8988T (cell line): ENCODE results near the gene ZFYVE28.

Experiments
- DNase-seq: peaks from one replicate; pipeline ENCODE4 v3.0.0; 2011

ZFYVE28 gene

GRCh38 chr4:2427383-2428334, 9.2 kb upstream of the ZFYVE28 start:
- no peak for DNase-seq

- no peak for DNase-seq
Measured at GRCh38 chr4:2426711-2427275, 8.3 kb upstream of the ZFYVE28 start.

DNA sequence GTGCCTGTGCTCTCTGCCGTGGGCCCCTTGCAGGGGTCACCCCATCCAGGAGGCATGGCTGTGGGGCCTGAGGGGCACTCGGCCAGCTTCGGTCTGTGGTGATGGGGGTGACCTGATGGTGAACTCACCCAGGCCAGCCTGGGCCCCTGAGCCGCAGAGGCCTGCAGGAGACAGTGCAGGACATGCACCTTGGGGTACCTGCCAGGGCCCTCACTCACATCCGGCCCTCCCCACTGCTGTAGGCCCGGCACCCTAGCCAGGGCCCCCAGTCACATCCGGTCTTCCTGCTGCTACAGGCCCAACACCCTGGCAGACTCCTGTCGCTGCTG, 7.6 kb upstream of the ZFYVE28 start:
- no peak for DNase-seq

DNA sequence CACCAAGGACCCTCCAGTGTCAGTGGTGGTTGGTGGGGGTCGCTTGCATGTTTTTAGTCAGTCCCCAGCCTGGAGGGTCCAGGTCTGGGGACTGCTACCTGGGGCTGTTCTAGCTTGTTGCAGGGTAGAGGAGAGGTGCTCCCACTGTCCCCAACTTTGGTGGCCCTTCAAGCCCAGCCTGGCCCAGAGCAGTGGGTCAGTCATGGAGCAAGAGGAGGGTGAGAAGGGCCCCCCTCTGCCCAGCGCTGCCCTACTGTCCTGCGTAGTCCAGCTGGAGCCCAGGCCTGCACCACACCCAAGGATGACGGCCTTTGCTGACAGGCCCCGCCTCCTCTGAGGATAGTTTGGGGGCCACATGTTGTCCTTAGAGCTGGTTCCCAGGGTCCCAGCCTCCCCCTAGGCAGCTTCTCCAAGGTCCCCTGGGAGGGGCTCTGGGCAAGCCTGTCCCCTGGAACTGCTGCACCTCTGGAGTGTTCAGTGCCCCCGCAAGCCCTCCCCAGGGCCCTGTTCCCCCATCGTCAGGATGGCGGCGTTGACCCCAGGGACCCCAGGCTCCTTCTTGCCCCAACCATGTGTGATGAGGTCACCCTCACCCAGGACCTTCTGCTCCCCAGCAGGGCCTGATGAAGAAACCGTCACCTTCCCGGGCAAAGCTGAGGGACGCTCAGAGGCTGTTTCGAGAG, 7.1 kb upstream of the ZFYVE28 start:
- no peak for DNase-seq

GRCh38 chr4:2424581-2424980, 6.1 kb upstream of the ZFYVE28 start:
- no peak for DNase-seq

DNA sequence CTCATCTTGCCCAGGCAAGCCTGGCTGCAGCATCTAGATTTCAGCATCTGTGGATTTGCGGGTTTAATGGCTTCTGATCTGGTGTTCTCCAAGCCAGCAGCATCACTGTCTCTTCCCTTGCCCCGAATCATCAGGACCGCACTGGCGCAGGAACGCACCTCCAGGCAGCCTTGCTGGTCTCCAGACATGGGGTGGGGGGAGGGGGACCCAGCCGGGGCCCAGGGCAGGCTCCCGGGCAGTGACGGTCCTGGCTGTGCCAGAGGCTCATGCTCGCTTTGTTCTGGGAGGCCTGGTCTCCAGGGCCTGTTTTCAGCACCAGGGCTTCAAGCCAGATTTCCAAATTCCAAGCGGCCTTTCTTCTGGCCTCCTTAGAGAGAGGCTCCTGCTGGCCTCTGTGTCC, 5.2 kb upstream of the ZFYVE28 start:
- DNase-seq = no peak

DNA sequence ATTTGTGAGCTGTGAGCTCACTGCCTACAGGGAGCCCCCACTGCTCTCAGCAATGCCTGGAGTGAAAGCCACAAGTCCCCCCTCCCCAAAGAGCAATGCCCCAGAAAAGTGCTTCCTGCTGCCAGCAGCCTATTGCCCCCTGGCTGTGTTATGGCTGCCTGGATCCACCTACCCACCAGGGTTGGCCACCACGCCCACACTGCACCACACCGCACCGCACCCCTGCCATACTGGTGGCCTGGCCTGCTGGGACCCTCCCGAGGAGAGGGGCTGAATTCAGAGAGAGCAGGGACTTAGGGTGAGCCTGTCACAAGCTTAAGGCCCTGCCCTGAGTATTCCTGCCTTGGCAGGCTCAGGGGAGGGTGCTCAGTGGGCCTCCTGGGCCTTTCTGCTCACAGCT, 4.6 kb upstream of the ZFYVE28 start:
- DNase-seq = no peak

DNA sequence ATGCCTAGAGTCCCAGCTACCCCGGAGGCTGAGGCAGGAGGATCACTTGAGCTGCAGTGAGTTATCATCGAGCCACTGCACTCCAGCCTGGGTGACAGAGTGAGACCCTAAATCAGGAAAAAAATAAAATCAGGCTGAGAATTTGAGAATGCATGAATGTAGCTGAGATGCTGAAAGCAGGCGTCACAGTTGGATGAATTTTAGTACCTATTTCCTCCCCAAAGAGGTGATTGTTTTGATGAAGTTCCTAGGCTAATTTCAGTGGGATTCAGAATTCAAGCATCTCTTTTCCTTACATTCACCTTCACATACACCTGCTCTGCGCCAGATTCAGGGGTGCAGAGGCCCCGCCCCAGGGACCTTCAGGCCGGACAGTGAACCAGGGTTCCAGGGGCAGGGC, 3.5 kb upstream of the ZFYVE28 start:
- no peak for DNase-seq

GRCh38 chr4:2419814-2420213, 1.4 kb upstream of the ZFYVE28 start:
- no peak for DNase-seq

- DNase-seq = peak; percentile 95
Measured at GRCh38 chr4:2418650-2419571, 466 bp upstream of the ZFYVE28 start, which contains the start of gene CFAP99. TSS of gene CFAP99 (plus strand) at chr4:2418955.

DNA sequence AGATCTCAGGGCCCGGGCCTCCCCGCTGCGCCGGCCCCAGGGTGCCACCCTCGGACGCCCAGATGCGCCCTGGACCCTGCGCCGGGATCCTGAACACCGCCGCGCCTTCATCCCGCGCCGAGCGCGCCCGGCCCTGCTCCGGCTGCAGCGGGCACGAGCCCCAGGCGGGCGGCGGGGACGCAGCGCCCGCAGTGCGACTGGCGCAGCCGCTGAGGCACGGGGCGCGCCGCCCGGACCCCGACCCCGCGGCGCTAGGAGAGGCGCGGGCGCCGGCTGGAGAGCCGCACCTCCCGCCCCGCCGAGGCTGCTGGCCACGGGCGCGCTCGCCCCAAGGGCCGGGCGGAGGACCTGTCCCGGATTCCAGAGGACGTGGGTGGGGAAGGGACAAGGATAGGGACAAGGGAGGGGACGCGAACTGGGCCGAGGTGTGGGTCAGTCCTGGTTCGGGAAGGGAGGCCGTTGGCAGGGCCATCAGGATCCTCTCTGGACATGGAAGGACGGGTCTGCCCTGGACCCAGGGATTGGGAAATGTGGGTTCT, 1.1 kb downstream of the ZFYVE28 start:
- DNase-seq = no peak

- DNase-seq = no peak
Measured at GRCh38 chr4:2416564-2417225, 1.8 kb downstream of the ZFYVE28 start.

DNA sequence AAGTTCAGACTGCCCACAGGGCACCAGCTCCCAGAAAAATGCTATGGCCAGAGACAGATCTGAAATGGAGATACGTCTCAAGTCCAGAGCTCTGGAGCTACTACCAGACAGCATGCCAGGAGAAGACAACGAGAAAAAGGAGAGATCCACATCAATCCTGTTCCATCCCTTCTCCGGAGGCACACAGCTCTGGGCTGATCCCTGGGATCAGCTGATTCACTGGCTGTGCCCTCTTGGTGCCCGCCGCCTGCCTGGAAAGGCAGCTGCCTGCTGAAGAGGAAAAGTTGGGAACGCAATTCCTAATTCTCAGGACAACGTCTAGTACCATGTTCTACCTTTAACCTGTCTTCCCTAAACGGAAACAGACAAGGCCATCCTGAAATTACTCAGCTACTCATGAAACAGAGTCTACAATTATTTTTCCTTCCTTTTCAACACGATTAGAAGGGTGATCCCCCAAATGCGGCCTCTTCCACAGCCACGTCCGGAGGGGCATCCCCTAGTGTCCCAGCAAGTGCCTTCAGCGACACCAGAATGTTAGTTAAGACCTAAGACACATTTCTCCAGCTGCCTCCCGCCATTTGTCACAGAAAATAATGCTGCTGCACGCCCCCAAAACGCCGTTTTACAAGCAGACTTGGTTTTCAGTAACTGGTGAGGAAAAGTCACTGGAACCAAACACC, 2.4 kb downstream of the ZFYVE28 start:
- no peak for DNase-seq

GRCh38 chr4:2415213-2415612, 3.2 kb downstream of the ZFYVE28 start:
- DNase-seq = no peak

DNA sequence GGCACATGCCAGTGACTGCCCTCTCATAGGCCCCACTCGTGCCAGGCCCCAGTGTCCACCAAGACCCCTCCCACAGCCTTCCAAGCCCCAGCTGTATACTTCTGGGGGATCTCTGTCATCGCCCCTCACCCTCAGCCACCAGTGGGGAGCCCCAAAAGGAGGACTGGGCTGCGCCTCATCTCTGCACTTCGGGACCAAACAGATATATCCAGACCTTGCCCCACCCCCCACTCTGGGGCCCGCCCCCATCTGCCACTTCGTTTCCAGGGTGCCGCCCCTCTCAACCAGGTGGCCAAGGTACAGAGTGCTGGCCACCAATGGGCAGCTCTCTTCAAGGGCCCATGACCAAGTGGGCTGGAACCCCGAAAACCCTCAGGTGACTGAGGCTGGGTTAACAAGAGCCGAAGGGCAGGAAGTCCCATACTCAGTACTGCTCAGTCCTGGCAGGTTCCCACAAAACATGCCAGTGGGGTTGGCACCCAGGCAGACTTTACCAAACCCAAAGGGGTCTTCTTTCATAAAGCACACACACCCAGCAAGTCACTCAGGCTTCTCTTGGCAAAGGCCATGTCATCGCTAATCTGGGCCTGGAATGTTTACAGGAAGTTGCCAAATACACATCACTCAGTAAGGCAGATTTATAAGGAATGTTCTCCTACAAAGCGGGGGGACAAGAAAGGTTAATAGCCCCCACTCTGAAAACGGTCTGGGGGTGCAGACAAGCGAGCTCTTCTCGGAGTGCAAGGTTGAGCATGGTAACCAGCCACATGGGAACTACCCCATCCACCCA, 4.4 kb downstream of the ZFYVE28 start:
- no peak for DNase-seq

- DNase-seq = peak; percentile 92
Measured at GRCh38 chr4:2412885-2413716, 5.3 kb downstream of the ZFYVE28 start.

GRCh38 chr4:2412534-2412884, 5.9 kb downstream of the ZFYVE28 start:
- DNase-seq = no peak

DNA sequence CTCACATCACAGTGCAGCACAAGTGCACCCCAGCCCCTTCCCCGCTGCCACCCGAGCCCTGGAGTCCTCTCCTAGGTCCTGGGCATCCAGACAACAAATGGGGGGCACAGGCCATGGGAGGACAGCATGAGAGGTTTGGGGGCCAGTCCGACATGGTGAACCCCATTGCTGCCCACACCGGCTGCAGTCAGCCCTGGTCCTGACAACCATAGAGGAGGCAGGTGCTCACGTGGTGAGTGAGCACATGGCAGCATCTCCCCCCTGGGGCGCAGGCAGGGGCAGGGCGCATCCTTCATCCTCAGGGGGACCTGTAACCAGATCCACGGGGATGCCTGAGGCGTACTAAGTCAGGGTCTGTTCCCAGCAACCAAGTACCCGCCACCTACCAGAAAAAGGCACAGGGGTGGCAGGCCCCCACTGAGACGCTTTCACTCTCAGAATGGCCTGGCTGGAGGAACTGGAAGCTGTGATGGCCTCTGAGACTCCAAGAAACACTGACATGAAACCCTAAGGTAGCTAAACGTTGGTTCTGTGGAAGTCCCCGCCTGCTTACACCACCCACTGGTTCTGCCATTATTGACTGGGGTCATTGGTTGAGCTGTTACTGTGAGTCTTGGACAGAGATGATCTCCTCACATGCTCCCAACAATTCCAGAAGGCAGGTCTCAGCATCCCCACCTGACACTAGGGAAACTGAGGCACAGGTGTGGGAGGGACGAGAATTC, 6.5 kb downstream of the ZFYVE28 start:
- DNase-seq = no peak

DNA sequence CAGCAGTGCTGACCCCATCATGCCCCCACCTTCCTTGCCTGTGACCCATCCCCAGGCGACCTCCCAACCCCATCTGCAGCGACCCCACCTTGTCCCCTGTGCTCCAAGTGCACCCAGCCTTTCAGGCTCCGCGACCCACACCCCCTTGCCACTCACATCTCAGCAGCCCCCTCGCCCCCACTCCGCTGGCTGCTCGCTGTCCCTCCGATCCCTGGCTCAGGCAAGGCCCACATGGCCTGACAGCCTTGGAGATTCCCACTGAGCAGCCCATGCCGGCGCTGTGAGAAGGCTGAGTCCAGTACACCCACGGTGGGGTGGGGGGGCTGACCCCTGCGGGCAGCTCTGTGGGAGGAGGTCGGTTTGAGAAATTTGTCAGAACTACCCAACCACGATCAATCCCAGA, 9.1 kb downstream of the ZFYVE28 start:
- DNase-seq = no peak
